HUES64 (cell line): ENCODE results near the gene MKRN3.
"Not testable (repeated sequence)": the region's sequence is repeated elsewhere in the genome, so short reads cannot be mapped to it uniquely, and the experiment has no call there.

Experiments
- H3K27ac ChIP-seq: 2 replicates; pipeline ENCODE4 v1.7.0; 2013; ENCODE audit warnings: low read depth, low read length, inconsistent platforms
- H3K27me3 ChIP-seq: 2 replicates; pipeline ENCODE4 v1.6.1; 2013; ENCODE audit warnings: mild to moderate bottlenecking, low read length; ENCODE audit not compliant: insufficient read depth
- H3K36me3 ChIP-seq: 2 replicates; pipeline ENCODE4 v1.6.1; 2013; ENCODE audit warnings: mild to moderate bottlenecking, low read length; ENCODE audit not compliant: insufficient read depth
- H3K4me1 ChIP-seq: 2 replicates; pipeline ENCODE4 v1.6.1; 2013; ENCODE audit warnings: mild to moderate bottlenecking, low read length, moderate library complexity; ENCODE audit not compliant: insufficient read depth
- H3K4me3 ChIP-seq: 2 replicates; pipeline ENCODE4 v1.5.1; 2013; ENCODE audit warnings: mild to moderate bottlenecking, low read length, moderate library complexity
- H3K9ac ChIP-seq: 2 replicates; pipeline ENCODE4 v1.6.1; 2013; ENCODE audit warnings: mild to moderate bottlenecking, low read depth, low read length
- H3K9me3 ChIP-seq: 2 replicates; pipeline ENCODE4 v1.6.1; 2013; ENCODE audit warnings: low read depth, low read length; ENCODE audit not compliant: insufficient read depth
- WGBS: fragments of 150-250, 120-280 bp; methylation state at CpG from one replicate; pipeline ENCODE4 v1.1.7; 2013; ENCODE audit warnings: missing lambda C conversion rate; 5-methylcytosine and 5-hydroxymethylcytosine counted together

MKRN3 gene

GRCh38 chr15:23589012-23589411 is 23.5 kb downstream of the MKRN3 start:
- no peaks in the 10 kb centered on the region for H3K4me1 ChIP-seq
- no peaks in the 10 kb centered on the region for H3K36me3 ChIP-seq
- no peak overlapping the region for H3K4me3 ChIP-seq
- H3K9me3 ChIP-seq, result peaks cover 60% of the 10 kb centered on the region
- 40% methylated on average over 2 of the region's 3 CpGs for WGBS
- H3K27ac ChIP-seq, result no peak overlapping the region
- no peaks in the 10 kb centered on the region for H3K27me3 ChIP-seq
- H3K9ac ChIP-seq, result no peak overlapping the region

- H3K27ac ChIP-seq, result no peak overlapping the region
- no peak overlapping the region for H3K4me3 ChIP-seq
- no peaks in the 10 kb centered on the region for H3K36me3 ChIP-seq
- H3K27me3 ChIP-seq, result no peaks in the 10 kb centered on the region
- H3K9me3 ChIP-seq, result peaks cover 50% of the 10 kb centered on the region
- no peak overlapping the region for H3K9ac ChIP-seq
- 82% methylated on average over 7 of the region's 7 CpGs for WGBS
- no peaks in the 10 kb centered on the region for H3K4me1 ChIP-seq
Measured at GRCh38 chr15:23594252-23594770, 28.8 kb downstream of the MKRN3 start.

GRCh38 chr15:23595368-23595767 is 29.9 kb downstream of the MKRN3 start:
- Histone ChIP-seq H3K4me1 (no peaks in the 10 kb centered on the region), H3K4me3 (no peak overlapping the region), H3K9me3 (peaks cover 54% of the 10 kb centered on the region), H3K9ac (no peak overlapping the region), H3K36me3 (no peaks in the 10 kb centered on the region), H3K27me3 (no peaks in the 10 kb centered on the region), H3K27ac (no peak overlapping the region)
- WGBS, result 74% methylated on average over 2 of the region's 2 CpGs

GRCh38 chr15:23596736-23597135 is 31.3 kb downstream of the MKRN3 start:
- Histone ChIP-seq H3K27ac (no peak overlapping the region), H3K4me1 (no peaks in the 10 kb centered on the region), H3K9me3 (peaks cover 52% of the 10 kb centered on the region), H3K9ac (no peak overlapping the region), H3K4me3 (no peak overlapping the region), H3K27me3 (no peaks in the 10 kb centered on the region), H3K36me3 (no peaks in the 10 kb centered on the region)
- WGBS, result 78% methylated on average over 5 of the region's 5 CpGs

- H3K9me3 ChIP-seq, result peaks cover 50% of the 10 kb centered on the region
- WGBS, result 89% methylated on average over 14 of the region's 14 CpGs
Measured at GRCh38 chr15:23597278-23597677, 31.8 kb downstream of the MKRN3 start.

GRCh38 chr15:23599053-23599452 is 33.6 kb downstream of the MKRN3 start:
- Histone ChIP-seq H3K27ac (no peak overlapping the region), H3K9ac (no peak overlapping the region), H3K4me3 (no peak overlapping the region), H3K36me3 (no peaks in the 10 kb centered on the region), H3K9me3 (peaks cover 55% of the 10 kb centered on the region), H3K4me1 (no peaks in the 10 kb centered on the region), H3K27me3 (no peaks in the 10 kb centered on the region)
- WGBS, result 87% methylated on average over 1 of the region's 1 CpG

More at GRCh38 chr15:23597278-23597677, 31.8 kb downstream of the MKRN3 start:
- not testable (repeated sequence) for H3K4me3 ChIP-seq, H3K27ac ChIP-seq, H3K36me3 ChIP-seq, H3K9ac ChIP-seq, H3K4me1 ChIP-seq, H3K27me3 ChIP-seq

GRCh38 chr15:23602124-23602523 is 36.6 kb downstream of the MKRN3 start:
- no peak overlapping the region for H3K9ac ChIP-seq
- 96% methylated on average over 5 of the region's 6 CpGs for WGBS
- no peak overlapping the region for H3K4me3 ChIP-seq
- H3K4me1 ChIP-seq, result no peaks in the 10 kb centered on the region
- H3K27ac ChIP-seq, result no peak overlapping the region
- no peaks in the 10 kb centered on the region for H3K36me3 ChIP-seq
- peaks cover 45% of the 10 kb centered on the region for H3K9me3 ChIP-seq
- H3K27me3 ChIP-seq, result no peaks in the 10 kb centered on the region

- H3K27me3 ChIP-seq, result no peaks in the 10 kb centered on the region
- H3K27ac ChIP-seq, result no peak overlapping the region
- peaks cover 54% of the 10 kb centered on the region for H3K9me3 ChIP-seq
- H3K4me3 ChIP-seq, result no peak overlapping the region
- H3K4me1 ChIP-seq, result no peaks in the 10 kb centered on the region
- no peak overlapping the region for H3K9ac ChIP-seq
- 92% methylated on average over 2 of the region's 2 CpGs for WGBS
- H3K36me3 ChIP-seq, result no peaks in the 10 kb centered on the region
Measured at GRCh38 chr15:23606226-23606625, 40.8 kb downstream of the MKRN3 start.

GRCh38 chr15:23616536-23616935 is 51.1 kb downstream of the MKRN3 start:
- Histone ChIP-seq H3K27ac (no peak overlapping the region), H3K36me3 (no peaks in the 10 kb centered on the region), H3K9me3 (peaks cover 37% of the 10 kb centered on the region), H3K4me3 (no peak overlapping the region), H3K4me1 (no peaks in the 10 kb centered on the region), H3K27me3 (no peaks in the 10 kb centered on the region), H3K9ac (no peak overlapping the region)
- 86% methylated on average over 10 of the region's 10 CpGs for WGBS
